Immature natural killer cell (primary cell): ENCODE data around the gene DNAH14. TPM values are rescaled to one million over a fixed set of nuclear protein-coding genes. Genes with fewer than 3 reads are reported as not detected.
A peak's percentile ranks its signal among the peaks of the same experiment; 100 is the strongest.
"Not testable (repeated sequence)": the region's sequence is repeated elsewhere in the genome, so short reads cannot be mapped to it uniquely, and the experiment has no call there.

Experiments used
- DNase-seq, 3 donors: peaks; one replicate each; pipeline ENCODE4 v3.0.0; 2022; ENCODE audit warnings: mixed read lengths in 1 of 3
- H3K27ac Mint-ChIP-seq, 6 donors: one replicate each; pipeline ENCODE4 v1.8.0; 2020; ENCODE audit warnings: mixed read lengths in 6 of 6, mild to moderate bottlenecking in 5 of 6, inconsistent platforms in 4 of 6, moderate library complexity in 3 of 6
- H3K27me3 Mint-ChIP-seq, 3 donors: one replicate each; pipeline ENCODE4 v1.8.0; 2020 to 2021; ENCODE audit warnings: low read depth in 3 of 3, mild to moderate bottlenecking in 3 of 3, mixed read lengths in 3 of 3, moderate library complexity in 3 of 3, inconsistent platforms in 1 of 3
- H3K36me3 Mint-ChIP-seq, 3 donors: one replicate each; pipeline ENCODE4 v1.8.0; 2020; ENCODE audit warnings: mixed read lengths in 3 of 3, inconsistent platforms in 2 of 3, mild to moderate bottlenecking in 2 of 3
- H3K4me1 Mint-ChIP-seq, 2 donors: one replicate each; pipeline ENCODE4 v1.8.0; 2020; ENCODE audit warnings: inconsistent platforms in 2 of 2, mild to moderate bottlenecking in 2 of 2, mixed read lengths in 2 of 2, moderate library complexity in 1 of 2
- H3K4me3 Mint-ChIP-seq, 5 donors: one replicate each; pipeline ENCODE4 v1.8.0; 2020; ENCODE audit warnings: mild to moderate bottlenecking in 5 of 5, mixed read lengths in 5 of 5, inconsistent platforms in 3 of 5, moderate library complexity in 3 of 5
- H3K9me3 Mint-ChIP-seq, 6 donors: one replicate each; pipeline ENCODE4 v1.8.0; 2020; ENCODE audit warnings: mild to moderate bottlenecking in 6 of 6, mixed read lengths in 6 of 6, inconsistent platforms in 4 of 6, moderate library complexity in 3 of 6
- polyA plus RNA-seq, 3 donors: library from polyadenylated mRNA; unstranded; fragments of 300-500 nt; fragmentation: Illumina TruSeq; gene quantifications; one replicate each; pipeline ENCODE4 v1.2.3, GENCODE V29; 2021

The DNAH14 gene
- polyA plus RNA-seq, 3 donors from 2014 or later: 0.14 to 2.3 (median 1.4) TPM

DNA sequence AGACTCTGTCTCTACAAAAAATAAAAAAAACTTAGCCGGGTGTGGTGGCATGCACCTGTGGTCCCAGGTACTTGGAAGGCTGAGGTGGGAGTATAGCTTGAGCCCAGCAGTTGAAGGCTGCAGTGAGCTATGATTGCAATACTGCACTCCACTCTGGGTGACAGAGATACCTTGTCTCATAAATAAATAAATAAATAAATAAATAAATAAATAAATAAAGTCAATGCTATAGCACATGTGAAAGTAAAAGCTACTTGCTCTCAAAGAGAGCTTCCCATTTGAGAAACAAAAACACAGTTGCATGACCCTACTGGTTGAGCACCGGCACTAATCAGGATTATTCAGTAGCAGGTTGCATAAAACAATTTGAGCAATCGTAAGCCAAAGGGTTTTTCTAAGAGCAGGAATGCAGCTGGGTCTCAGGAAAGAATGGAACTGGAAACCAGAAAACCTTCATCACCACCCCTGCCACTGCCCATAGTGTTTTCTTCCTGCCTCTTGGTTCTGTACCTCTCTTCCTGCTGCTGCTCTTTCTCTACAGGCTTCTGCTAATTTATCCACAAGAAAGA lies 29.3 kb upstream of the DNAH14 start:
- Mint-ChIP-seq H3K4me1 (no peaks in the 10 kb centered on the region), H3K27me3 (peaks cover 0 to 2% (median 0%) of the 10 kb centered on the region in 3 donors), H3K4me3 (no peak overlapping the region), H3K9me3 (peaks cover 0 to 10% (median 4%) of the 10 kb centered on the region in 6 donors), H3K36me3 (peaks cover 0 to 4% (median 0%) of the 10 kb centered on the region in 3 donors), H3K27ac (no peak overlapping the region)
- DNase-seq: no peak

DNA sequence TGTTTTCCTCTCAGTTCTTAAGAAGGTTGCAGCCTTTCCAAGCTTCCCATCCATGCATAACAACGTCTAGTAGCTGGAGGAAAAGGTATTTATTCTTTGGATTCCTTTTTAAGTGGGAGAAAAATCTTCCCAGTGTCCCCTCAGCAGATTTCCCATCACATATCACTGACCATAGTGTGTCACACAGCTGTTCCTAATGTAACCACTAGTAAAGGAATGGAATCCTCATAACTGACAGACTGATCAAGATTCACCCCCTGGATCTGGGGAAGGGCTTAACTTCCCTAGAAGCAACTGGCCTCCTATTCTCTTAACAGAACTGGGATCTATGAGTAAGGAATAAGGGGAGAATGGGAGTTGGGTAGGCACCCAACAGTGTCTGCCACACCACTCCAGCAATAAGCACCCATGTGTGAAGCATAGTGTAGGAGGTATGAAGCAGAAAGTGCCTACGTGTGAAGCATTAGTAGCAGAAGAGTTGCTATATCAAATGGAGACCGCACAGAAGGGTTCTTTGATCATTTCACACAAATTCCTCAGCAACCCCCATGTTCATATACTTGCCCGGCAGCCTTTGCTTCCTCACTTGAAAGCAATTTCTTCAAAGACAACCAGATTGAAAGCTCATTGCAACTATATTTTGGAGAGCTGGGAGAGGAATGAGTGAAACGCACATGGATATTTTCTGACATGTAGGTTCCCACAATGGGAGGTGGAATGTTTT lies 28.2 kb upstream of the DNAH14 start:
- H3K36me3 Mint-ChIP-seq: peaks cover 0 to 4% (median 0%) of the 10 kb centered on the region in 3 donors
- DNase-seq: no peak

DNA sequence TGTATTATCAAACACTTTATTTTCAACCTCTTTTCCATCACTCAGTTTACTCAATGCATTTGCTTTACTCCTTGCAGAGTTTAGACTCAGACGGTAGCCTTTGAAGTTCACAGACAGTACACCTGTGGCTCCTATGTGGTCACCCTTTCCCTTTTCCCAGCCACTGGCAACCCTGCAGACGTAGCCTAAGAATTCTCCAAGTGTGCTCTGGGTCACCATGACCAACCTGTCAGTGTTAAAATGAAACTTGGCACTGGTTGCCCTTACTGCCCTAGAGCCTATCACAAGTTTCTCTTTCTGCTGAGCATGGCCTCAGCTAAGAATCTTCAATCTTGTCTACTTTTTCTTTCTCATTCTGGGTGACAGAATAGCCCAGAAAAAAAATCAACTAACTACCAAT lies 25.5 kb upstream of the DNAH14 start:
- peaks cover 0 to 8% (median 1%) of the 10 kb centered on the region in 3 donors for H3K27me3 Mint-ChIP-seq
- no peak for DNase-seq
- no peak overlapping the region for H3K27ac Mint-ChIP-seq
- H3K4me3 Mint-ChIP-seq: no peak overlapping the region
- peaks cover 0 to 4% (median 0%) of the 10 kb centered on the region in 6 donors for H3K9me3 Mint-ChIP-seq
- H3K4me1 Mint-ChIP-seq: no peaks in the 10 kb centered on the region
- H3K36me3 Mint-ChIP-seq: no peaks in the 10 kb centered on the region

More for the DNA sequence above, 28.2 kb upstream of the DNAH14 start:
- Mint-ChIP-seq H3K27ac (no peak overlapping the region), H3K4me1 (no peaks in the 10 kb centered on the region), H3K27me3 (peaks cover 0 to 5% (median 0%) of the 10 kb centered on the region in 3 donors), H3K4me3 (no peak overlapping the region), H3K9me3 (peaks cover 0 to 10% (median 5%) of the 10 kb centered on the region in 6 donors)

DNA sequence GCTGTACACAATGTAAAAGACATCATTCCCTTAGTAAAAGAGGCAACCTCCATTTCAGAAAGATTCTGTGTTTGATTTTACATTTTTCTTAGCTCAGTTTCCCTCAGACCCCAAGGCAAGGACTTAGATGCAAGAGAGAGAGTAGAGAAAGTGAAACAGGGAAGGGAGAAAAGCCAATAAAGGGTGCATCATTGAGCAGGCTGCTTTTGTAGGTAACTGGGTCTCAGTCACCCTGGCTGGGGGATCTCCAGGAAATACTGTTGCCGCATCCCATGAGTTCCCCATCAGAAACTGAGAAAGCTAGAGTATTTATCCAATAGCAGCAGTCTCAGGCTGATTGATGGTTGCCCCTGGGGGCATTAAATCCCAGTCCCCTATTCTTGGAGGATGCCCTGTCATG lies 23.1 kb upstream of the DNAH14 start:
- no peaks in the 10 kb centered on the region for H3K4me1 Mint-ChIP-seq
- H3K27me3 Mint-ChIP-seq: peaks cover 3 to 10% (median 4%) of the 10 kb centered on the region in 3 donors
- no peak for DNase-seq
- no peak overlapping the region for H3K4me3 Mint-ChIP-seq
- H3K9me3 Mint-ChIP-seq: peaks cover 0 to 12% (median 6%) of the 10 kb centered on the region in 6 donors
- peaks cover 0 to 5% (median 0%) of the 10 kb centered on the region in 3 donors for H3K36me3 Mint-ChIP-seq
- no peak overlapping the region for H3K27ac Mint-ChIP-seq

DNA sequence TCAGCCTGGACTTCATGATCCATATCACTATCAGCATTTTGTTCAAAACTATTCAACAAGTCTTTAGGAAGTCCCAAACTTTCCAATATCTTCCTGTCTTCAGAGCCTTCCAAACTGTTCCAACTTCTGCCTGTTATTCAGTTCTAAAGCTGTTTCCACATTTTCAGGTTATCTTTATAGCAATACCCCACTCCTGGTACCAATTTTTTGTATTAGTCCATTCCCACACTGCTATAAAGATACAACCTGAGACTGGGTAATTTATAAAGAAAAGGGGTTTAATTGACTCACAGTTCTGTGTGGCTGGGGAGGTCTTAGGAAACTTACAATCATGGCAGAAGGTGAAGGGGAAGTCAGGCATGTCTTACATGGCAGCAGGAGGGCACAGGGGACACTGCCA lies 18.3 kb upstream of the DNAH14 start:
- Mint-ChIP-seq H3K36me3 (peaks cover 0 to 5% (median 3%) of the 10 kb centered on the region in 3 donors), H3K27ac (no peak overlapping the region), H3K27me3 (peaks cover 4 to 6% (median 5%) of the 10 kb centered on the region in 3 donors), H3K4me3 (no peak overlapping the region), H3K9me3 (peaks cover 9 to 45% (median 25%) of the 10 kb centered on the region in 6 donors), H3K4me1 (no peaks in the 10 kb centered on the region)
- DNase-seq: no peak

DNA sequence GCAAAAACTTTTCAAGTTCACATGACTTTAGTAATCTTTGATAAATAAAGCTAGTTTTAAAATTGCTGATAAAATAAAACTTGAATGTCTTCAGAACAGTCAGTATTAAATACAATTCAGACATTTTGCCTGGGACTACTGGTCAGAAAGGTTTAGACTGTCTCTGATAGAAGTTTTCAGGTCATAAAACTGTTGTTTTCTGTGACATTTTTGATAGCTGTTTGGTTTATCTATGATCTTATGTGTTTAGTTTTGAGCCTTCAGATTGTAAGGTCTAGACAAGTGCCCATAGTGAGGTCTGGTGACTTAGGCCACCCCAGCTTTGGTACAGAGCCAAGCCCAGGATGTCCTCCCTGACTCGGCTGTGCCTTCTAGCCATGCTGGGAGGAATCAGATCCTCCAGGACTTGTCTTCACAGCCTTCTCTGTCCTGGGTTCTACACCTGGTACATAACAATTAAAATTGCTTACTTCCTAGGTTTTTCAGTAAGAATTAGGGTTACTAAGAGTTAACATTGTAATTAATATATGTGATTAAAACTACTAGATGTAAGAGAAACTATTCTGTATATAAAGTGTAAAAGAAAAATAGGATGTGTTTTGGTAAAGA lies 15.1 kb upstream of the DNAH14 start:
- peaks cover 0 to 5% (median 3%) of the 10 kb centered on the region in 3 donors for H3K36me3 Mint-ChIP-seq
- no peaks in the 10 kb centered on the region for H3K4me1 Mint-ChIP-seq
- peaks cover 0 to 5% (median 4%) of the 10 kb centered on the region in 3 donors for H3K27me3 Mint-ChIP-seq
- DNase-seq: no peak
- H3K4me3 Mint-ChIP-seq: no peak overlapping the region
- H3K9me3 Mint-ChIP-seq: peaks cover 8 to 45% (median 25%) of the 10 kb centered on the region in 6 donors
- H3K27ac Mint-ChIP-seq: no peak overlapping the region

DNA sequence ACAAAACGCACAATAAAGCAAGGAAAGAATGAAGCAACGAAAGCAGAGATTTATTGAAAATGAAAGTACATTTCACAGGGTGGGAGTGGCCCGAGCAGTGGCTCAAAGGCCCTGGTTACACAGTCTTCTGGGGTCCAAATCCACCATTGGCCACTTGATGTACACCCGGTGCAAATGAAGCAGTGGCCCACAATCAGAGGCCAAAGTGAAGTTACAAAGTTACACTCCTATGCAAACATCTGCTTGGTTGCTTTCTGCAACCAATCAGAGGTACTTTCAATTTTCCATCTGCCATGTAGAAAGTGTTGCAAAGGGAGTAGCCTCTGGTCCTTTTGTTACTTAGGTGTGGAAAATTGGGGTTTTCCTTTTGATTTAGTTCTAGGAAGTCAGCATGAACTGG lies 10.0 kb upstream of the DNAH14 start:
- H3K36me3 Mint-ChIP-seq: no peaks in the 10 kb centered on the region
- no peak overlapping the region for H3K4me3 Mint-ChIP-seq
- H3K27me3 Mint-ChIP-seq: peaks cover 0 to 4% (median 0%) of the 10 kb centered on the region in 3 donors
- DNase-seq: no peak
- peaks cover 0 to 10% (median 1%) of the 10 kb centered on the region in 6 donors for H3K9me3 Mint-ChIP-seq
- no peak overlapping the region for H3K27ac Mint-ChIP-seq
- H3K4me1 Mint-ChIP-seq: no peaks in the 10 kb centered on the region

DNA sequence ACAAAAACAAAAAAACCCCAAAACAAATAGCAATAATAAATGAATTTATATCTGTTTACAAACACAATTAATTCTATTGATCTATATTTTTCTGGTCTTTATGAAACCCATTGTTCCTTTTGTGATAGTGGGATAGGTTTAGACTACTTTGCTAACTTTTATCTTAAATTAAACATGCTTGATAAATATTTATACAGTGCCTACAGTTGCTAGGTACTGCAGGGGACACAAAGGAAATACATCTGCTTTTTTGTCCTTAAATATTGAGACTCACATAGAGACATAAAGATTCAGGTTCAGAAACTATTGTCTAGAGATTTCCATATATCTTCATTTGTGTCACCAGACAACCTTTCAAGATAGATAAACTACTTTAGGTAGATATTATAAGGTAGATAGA lies 8.5 kb upstream of the DNAH14 start:
- Mint-ChIP-seq H3K4me1 (no peaks in the 10 kb centered on the region), H3K27ac (no peak overlapping the region), H3K36me3 (no peaks in the 10 kb centered on the region), H3K4me3 (no peak overlapping the region), H3K27me3 (peaks cover 0 to 4% (median 2%) of the 10 kb centered on the region in 3 donors), H3K9me3 (no peaks in the 10 kb centered on the region)
- no peak for DNase-seq

DNA sequence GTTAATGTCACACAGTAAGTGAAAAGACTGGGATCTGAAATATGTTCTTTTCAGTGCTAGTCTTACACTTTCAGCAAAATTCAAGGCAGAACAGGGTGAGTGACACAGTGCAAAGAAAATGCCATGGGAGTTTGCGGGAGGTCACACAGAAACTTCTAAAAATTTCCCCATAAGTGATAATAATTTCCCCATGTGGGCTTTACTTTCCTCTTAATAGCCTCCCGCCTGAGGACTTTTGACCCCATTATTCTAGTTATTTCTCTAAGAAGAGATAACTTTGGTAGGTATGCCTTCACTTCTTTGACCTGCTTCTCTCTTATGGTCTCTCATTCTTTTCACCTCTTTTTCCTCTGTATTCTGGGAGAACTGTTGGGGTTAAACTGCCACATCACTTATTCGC lies 8.1 kb upstream of the DNAH14 start:
- H3K27me3 Mint-ChIP-seq: peaks cover 0 to 4% (median 2%) of the 10 kb centered on the region in 3 donors
- H3K4me1 Mint-ChIP-seq: no peaks in the 10 kb centered on the region
- no peak overlapping the region for H3K27ac Mint-ChIP-seq
- no peak overlapping the region for H3K4me3 Mint-ChIP-seq
- H3K9me3 Mint-ChIP-seq: no peaks in the 10 kb centered on the region
- DNase-seq: no peak
- no peaks in the 10 kb centered on the region for H3K36me3 Mint-ChIP-seq

DNA sequence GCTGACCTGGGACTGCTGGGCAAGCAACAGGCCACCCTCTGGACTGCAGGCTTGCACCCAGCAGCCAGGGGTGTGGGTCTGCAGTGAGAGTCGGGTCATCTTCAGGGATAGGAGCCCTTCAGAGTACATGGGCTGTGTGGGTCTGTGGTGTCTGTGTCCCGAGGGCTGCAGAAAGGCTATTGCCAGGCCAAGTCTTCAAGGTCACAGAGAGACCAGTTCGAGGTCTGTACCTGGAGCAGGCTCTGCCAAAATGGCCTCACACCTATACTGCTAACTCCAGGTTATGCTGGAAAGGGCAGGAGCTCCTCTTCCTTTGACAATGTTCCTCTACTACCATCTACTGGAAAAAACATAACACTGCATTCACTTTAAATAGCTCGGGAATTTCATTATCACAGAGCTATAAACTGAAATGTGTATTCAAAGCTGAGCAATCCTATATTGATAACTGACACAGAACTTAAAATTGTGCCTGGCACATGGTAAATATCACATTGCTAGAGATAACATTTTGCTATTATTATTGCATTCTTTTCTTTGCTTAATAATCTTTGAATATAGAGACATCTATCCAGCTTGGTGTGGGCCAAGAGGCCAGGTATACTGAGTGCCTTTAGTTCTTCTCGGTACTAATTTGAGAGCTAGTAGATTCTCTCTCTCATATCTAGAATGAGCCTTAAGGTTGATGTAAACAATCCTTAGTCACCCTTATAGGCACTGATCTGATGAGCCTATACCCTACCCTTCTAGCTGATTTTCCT lies 6.9 kb upstream of the DNAH14 start:
- Mint-ChIP-seq H3K4me3 (no peak overlapping the region), H3K27me3 (peaks cover 0 to 8% (median 2%) of the 10 kb centered on the region in 3 donors), H3K9me3 (peaks cover 0 to 1% (median 0%) of the 10 kb centered on the region in 6 donors), H3K36me3 (no peaks in the 10 kb centered on the region), H3K4me1 (no peaks in the 10 kb centered on the region), H3K27ac (no peak overlapping the region)
- no peak for DNase-seq

DNA sequence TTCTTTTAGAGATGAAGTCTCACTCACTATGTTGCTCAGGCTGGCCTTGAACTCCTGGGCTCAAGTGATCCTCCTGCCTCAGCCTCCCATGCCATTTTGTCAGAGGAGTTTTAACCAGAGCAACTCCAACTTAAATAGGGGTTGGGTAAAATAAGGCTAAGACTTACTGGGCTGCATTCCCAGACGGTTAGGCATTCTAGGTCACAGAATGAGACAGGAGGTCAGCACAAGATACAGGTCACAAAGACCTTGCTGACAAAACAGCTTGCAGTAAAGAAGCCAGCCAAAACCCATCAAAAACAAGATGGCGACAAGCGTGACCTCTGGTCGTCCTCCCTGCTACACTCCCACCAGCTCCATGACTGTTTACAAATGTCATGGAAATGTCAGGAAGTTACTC lies 5.7 kb upstream of the DNAH14 start:
- DNase-seq: no peak
- Mint-ChIP-seq H3K27ac (no peak overlapping the region), H3K9me3 (peaks cover 0 to 4% (median 0%) of the 10 kb centered on the region in 6 donors), H3K4me3 (no peak overlapping the region), H3K36me3 (no peaks in the 10 kb centered on the region), H3K4me1 (no peaks in the 10 kb centered on the region), H3K27me3 (peaks cover 0 to 7% (median 3%) of the 10 kb centered on the region in 3 donors)

DNA sequence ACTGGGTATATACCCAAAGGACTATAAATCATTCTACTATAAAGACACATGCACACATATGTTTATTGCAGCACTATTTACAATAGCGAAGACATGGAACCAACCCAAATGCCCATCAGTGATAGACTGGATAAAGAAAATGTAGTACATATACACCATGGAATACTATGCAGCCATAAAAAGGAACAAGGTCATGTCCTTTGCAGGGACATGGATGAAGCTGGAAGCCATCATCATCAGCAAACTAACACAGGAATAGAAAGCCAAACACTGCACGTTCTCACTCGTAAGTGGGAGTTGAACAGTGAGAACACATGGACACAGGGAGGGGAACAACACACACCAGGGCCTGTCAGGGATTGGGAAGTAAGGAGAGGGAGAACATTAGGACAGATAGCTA lies 1.8 kb upstream of the DNAH14 start:
- not testable (repeated sequence) for DNase-seq, H3K4me1 Mint-ChIP-seq, H3K4me3 Mint-ChIP-seq, H3K27ac Mint-ChIP-seq, H3K36me3 Mint-ChIP-seq
- H3K9me3 Mint-ChIP-seq: peaks cover 0 to 12% (median 7%) of the 10 kb centered on the region in 6 donors
- H3K27me3 Mint-ChIP-seq: peaks cover 4 to 22% (median 6%) of the 10 kb centered on the region in 3 donors

DNA sequence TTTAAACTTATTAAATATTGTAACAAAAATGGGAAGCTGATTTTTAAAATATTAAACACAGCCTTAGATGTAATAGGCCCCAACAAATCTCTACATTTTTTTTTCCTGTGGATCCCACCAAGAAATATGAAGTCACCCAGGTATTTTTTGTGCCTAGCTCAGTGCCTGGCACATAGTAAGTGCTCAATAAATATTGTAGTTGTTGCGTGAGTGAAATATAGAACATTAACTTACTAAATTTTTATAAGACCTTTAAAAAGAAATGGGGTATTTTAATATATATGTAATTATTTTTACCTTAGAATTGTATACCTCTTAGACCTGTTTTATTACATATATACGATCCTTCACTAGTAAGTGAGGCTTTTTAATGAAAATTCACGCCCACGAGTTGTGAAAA lies 569 bp upstream of the DNAH14 start:
- H3K27ac Mint-ChIP-seq: no peak overlapping the region
- H3K27me3 Mint-ChIP-seq: peaks cover 6 to 26% (median 11%) of the 10 kb centered on the region in 3 donors
- peaks cover 8 to 25% (median 18%) of the 10 kb centered on the region in 6 donors for H3K9me3 Mint-ChIP-seq
- peak overlapping the region; percentile 61 to 81 (median 71) for H3K4me3 Mint-ChIP-seq
- H3K36me3 Mint-ChIP-seq: peaks cover 4 to 11% (median 8%) of the 10 kb centered on the region in 3 donors
- H3K4me1 Mint-ChIP-seq: peaks cover 0 to 4% of the 10 kb centered on the region in 2 donors
- no peak for DNase-seq
